ENCODE measurements around the gene MOB1B. TPM values are rescaled to one million over a fixed set of nuclear protein-coding genes. Genes with fewer than 3 reads are reported as not detected.

MOB1B gene
- polyA plus RNA-seq, 1 donor from 2014 or later: 32.9 TPM

GRCh38 chr4:70863099-70863790, 38.9 kb upstream of the MOB1B start:
- Histone ChIP-seq H3K79me2 (replicated peaks; ENCODE audit: insufficient read depth, low read length) (no peaks in the 10 kb centered on the region), H2AFZ (ENCODE audit: low read depth, low read length) (no peak overlapping the region), H3K4me3 (ENCODE audit: low read length) (no peak overlapping the region), H3F3A (ENCODE audit: insufficient read depth, low read length, poor library complexity, severe bottlenecking) (no peaks in the 10 kb centered on the region), H3K9ac (ENCODE audit: low read length) (no peak overlapping the region), H4K20me1 (ENCODE audit: insufficient read depth) (no peaks in the 10 kb centered on the region), H3K9me3 (ENCODE audit: low read length) (no peaks in the 10 kb centered on the region), H3K27ac (ENCODE audit: low read length) (no peak overlapping the region), H3K4me2 (ENCODE audit: low read length) (no peak overlapping the region), H3K36me3 (ENCODE audit: insufficient read depth, low read length) (no peaks in the 10 kb centered on the region), H3K9me2 (ENCODE audit: insufficient read depth, low read length) (no peaks in the 10 kb centered on the region), H3K27me3 (ENCODE audit: insufficient read depth, low read depth, low read length) (no peaks in the 10 kb centered on the region)
- no peak for TF ChIP-seq EZH2 (IDR thresholded peaks at IDR 0.05; ENCODE audit: borderline replicate concordance, insufficient read depth, low read length, poor library complexity, severe bottlenecking)
- no peak for TF ChIP-seq CTCF (IDR thresholded peaks at IDR 0.05; ENCODE audit: poor library complexity, severe bottlenecking)
- TF ChIP-seq SMC3 (conservative IDR thresholded peaks at IDR 0.05; ENCODE audit: poor library complexity): no peak
- no peak for TF ChIP-seq EP300 (conservative IDR thresholded peaks at IDR 0.05; ENCODE audit: poor library complexity, severe bottlenecking)
- TF ChIP-seq TAF1 (IDR thresholded peaks at IDR 0.05; ENCODE audit: low read depth): no peak
- no peak for TF ChIP-seq REST (IDR thresholded peaks at IDR 0.05; ENCODE audit: borderline replicate concordance)
- no peak for TF ChIP-seq POLR2AphosphoS5 (IDR thresholded peaks at IDR 0.05)
- no peak for TF ChIP-seq MXI1 (conservative IDR thresholded peaks at IDR 0.05; ENCODE audit: poor library complexity, severe bottlenecking)
- TF ChIP-seq RAD21 (conservative IDR thresholded peaks at IDR 0.05): no peak

GRCh38 chr4:70868778-70869177, 33.4 kb upstream of the MOB1B start:
- Histone ChIP-seq H3K9me2 (ENCODE audit: insufficient read depth, low read length) (no peaks in the 10 kb centered on the region), H2AFZ (ENCODE audit: low read depth, low read length) (no peak overlapping the region), H3K9me3 (ENCODE audit: low read length) (no peaks in the 10 kb centered on the region), H3K79me2 (replicated peaks; ENCODE audit: insufficient read depth, low read length) (no peaks in the 10 kb centered on the region), H3K27ac (ENCODE audit: low read length) (no peak overlapping the region), H3F3A (ENCODE audit: insufficient read depth, low read length, poor library complexity, severe bottlenecking) (no peaks in the 10 kb centered on the region), H3K9ac (ENCODE audit: low read length) (no peak overlapping the region), H3K36me3 (ENCODE audit: insufficient read depth, low read length) (no peaks in the 10 kb centered on the region), H3K27me3 (ENCODE audit: insufficient read depth, low read depth, low read length) (no peaks in the 10 kb centered on the region), H3K4me3 (ENCODE audit: low read length) (no peak overlapping the region), H3K4me2 (ENCODE audit: low read length) (no peak overlapping the region), H4K20me1 (ENCODE audit: insufficient read depth) (no peaks in the 10 kb centered on the region)
- TF ChIP-seq POLR2AphosphoS5 (IDR thresholded peaks at IDR 0.05): no peak
- TF ChIP-seq RAD21 (conservative IDR thresholded peaks at IDR 0.05): no peak
- TF ChIP-seq MXI1 (conservative IDR thresholded peaks at IDR 0.05; ENCODE audit: poor library complexity, severe bottlenecking): no peak
- no peak for TF ChIP-seq REST (IDR thresholded peaks at IDR 0.05; ENCODE audit: borderline replicate concordance)
- no peak for TF ChIP-seq CTCF (IDR thresholded peaks at IDR 0.05; ENCODE audit: poor library complexity, severe bottlenecking)
- TF ChIP-seq EZH2 (IDR thresholded peaks at IDR 0.05; ENCODE audit: borderline replicate concordance, insufficient read depth, low read length, poor library complexity, severe bottlenecking): no peak
- no peak for TF ChIP-seq SMC3 (conservative IDR thresholded peaks at IDR 0.05; ENCODE audit: poor library complexity)
- no peak for TF ChIP-seq EP300 (conservative IDR thresholded peaks at IDR 0.05; ENCODE audit: poor library complexity, severe bottlenecking)
- TF ChIP-seq TAF1 (IDR thresholded peaks at IDR 0.05; ENCODE audit: low read depth): no peak

All from neural cell (in vitro differentiated cells).